NCI-H82 (cell line): ENCODE results near the gene MOB3A.

Experiments
- DNase-seq: peaks from one replicate; lab custom pipeline; 2025; lab: John Stamatoyannopoulos, UW

MOB3A gene

DNA sequence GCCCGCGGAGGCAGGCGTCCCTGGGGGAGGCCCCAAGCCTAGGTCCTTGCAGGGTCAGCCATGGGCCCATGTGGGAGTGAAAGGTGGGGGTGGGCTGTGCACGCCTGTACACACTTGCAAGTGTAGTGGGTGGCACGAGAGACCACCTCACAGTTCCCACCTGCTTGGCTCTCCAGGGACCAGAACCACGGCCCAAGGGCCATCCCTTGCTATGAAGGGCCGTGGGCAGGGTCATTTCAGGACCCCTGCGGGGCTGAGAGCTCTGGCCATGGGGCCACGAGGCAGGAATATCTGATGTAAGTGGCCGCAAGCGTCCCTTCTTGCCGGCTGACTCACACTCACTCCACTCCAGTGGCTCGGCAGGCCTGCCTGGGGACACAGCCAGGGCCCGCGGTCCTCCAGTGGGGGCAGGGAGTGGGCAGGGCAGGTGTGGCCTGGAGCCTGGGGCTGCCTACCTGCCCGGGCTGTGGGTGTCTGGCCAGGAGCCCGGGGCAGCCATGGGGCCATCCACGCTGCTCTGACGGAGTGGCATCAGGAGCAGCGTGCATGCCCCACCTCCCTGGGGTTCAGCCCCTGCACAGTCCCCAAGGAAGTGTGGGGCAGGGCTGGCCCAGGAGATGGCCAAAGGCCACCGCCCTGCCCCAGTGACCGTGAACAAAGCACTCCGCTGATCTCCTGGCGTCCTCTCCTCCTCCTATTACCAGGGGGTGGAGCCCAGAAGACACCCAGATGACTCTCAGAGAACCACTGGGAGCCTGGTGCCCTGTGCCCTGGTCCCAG lies 36.5 kb downstream of the MOB3A start:
- DNase-seq, result no peak

DNA sequence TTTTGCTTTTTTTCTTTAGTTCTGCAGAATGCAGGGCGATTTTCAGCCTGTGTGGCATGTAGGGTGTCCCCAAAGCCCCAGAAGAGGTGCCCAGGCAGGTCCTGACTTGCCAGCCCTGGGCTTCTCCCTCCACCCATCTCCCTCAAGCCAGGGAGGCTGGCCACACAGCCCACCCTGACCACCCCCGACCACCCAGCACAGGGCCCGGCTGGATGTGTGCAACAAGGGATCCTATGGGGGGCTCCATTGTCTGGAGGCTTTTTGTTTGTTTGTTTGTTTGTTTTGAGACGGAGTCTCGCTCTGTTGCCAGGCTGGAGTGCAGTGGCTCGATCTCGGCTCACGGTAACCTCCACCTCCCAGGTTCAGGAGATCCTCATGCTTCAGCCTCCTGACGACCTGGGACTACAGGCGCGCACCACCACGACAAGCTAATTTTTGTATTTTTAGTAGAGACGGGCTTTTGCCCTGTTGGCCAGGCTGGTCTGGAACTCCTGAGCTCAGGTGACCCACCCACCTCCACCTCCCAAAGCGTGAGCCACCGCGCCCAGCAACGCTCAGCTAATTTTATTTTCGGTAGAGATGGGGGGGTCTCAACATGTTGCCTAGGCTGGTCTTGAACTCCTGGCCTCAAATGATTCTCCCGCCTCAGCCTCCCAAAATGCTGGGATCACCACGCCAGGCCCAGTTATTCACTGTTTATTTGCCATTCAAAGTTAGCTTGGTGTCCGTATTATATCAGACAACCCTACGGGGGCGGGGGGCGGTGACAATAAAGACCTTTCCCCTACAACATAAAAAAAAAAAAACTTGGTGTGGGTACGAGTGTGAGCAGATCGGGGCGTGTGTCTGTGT lies 37.3 kb downstream of the MOB3A start:
- no peak for DNase-seq

- no peak for DNase-seq
Measured at GRCh38 chr19:2057484-2058469, 38.3 kb downstream of the MOB3A start.

DNA sequence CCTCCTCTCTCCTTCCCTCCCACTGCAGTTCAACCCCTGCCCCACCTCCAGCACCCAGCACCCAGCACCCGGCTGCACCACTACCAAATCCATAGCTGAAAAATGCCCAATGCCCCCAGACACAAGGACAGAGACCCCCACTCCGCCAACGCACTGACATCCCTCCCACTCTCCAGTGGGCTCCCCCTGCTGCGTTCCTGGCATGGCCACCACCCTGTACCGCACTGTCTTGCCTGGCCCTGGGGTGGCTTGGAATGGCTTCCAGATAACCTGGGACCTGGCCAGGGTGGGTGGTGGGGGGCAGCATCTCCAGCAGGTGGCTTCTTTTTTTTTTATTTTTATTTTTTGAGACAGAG lies 39.3 kb downstream of the MOB3A start:
- DNase-seq, result no peak

DNA sequence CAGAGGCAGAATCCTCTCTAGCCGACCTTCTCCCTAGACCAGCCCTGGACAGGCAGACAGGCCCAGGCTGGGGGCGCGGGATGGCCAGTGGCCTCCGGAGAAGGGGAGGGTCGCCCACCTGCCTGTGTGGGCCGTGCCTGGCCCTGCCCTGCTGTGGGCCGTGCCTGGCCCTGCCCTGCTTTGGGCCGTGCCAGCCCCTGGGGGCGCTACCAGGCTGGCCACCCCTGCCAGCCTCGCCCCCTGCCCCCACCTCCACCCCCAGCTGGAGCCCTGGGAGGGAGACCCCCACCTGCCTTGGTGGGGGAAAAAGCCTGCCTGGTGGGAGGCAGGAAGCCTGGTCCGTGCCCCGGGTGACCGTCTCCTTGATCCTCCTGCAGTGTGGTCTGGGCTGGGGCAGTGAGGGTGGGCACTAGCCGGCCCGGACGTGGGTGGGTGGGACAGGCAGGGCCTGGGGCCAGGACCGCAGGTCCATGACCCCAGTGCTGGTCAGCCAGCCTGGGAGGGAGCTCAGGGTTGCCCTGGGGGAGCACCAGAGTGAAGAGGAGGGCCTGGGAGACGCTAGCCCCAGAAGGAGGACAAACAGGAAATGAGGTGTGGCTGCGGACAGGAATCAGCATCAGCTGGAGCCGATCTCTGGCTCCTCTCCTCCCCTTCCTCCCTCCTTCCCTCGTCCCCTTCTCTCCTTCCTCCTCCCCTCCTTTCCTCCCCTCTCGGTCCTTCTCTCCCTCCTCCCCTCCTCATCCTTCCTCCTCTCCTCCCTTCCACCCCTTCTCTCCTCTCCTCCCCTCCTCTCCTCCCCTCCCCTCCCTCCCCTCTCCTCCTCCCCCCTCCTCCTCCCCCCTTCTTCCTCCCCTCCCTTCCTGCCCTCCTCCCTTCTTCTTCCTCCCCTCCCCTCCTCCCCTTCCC lies 39.9 kb downstream of the MOB3A start:
- no peak for DNase-seq

GRCh38 chr19:2054763-2055162 lies 41.4 kb downstream of the MOB3A start:
- no peak for DNase-seq

DNA sequence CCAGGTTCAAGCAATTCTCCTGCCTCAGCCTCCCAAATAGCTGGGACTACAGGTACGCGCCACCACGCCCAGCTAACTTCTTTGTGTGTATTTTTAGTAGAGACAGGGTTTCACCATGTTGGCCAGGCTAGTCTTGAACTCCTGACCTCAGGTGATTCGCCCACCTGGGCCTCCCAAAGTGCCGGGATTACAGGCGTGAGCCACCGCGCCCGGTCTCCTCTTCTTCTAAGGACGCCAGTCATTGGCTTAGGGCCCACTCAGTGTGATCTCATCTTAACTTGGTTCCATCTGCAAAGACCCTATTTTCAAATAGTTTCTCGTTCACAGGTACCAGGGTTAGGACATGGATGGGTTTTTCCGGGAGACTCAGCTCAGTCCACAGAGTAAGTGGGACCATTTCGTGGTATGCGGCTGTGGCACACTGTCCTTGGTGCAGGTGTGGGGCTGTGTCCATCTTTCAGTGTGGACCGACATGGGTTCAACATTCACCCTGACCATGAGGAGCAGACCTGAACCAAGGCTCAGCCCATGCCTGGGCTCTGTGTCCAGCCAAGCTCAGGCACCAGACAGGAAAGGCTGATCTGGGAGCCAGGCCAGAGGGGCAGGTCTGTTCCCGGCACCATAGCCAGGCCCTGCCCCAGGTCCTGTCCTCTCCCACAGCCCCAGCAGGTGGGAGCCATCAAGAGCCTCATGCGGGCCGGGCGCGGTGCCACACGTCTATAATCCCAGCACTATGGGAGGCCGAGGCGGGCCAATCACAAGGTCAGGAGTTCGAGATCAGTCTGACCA lies 42.3 kb downstream of the MOB3A start:
- no peak for DNase-seq

DNA sequence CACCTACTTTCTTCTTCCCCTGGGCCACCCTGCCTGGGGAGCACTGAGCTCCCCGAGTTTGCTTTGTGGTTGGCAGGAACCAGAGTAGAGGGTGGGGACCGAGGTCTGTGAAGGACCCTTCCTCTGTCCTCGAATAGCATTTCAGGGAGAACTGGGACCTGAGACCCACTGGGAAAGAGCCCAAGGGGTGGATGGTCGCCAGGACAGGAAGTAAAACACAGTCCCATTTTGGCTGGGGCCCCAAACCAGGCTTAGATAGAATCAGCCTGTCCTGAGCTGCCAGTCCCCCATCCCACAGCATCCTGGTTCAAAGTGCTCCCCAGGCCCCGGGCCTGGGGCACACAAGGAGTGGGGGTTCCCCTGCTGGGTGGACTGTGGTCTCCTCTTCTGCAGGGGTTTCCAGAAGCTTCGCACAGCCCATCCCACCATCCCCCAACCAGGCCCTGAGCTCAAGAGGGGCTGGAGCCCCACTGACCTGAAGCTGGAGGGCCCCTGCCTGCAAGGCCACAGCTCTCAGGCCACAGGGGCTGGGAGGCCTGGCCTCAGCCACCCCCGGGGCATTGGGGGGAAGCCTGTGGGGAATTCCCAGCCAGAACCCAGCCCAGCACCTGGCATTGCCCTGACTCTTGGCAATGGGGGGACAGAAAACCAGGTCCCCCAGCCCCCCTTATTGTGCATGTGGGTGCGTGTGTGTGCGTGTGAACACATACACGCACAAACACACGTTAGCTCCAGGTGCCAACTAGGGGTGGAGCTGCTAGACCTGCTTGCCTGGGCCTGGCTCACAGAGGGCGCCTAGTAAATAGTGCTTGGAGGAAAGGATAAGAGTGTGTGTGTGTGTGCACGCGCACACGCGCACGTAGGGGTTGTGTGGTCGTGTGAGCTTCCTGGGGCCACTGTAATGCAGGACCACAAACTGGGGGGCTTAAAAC lies 44.1 kb downstream of the MOB3A start:
- DNase-seq, result no peak

- DNase-seq, result peak; percentile 88
Measured at GRCh38 chr19:2050991-2051772, 44.9 kb downstream of the MOB3A start, which contains the start of gene MKNK2. Gene MKNK2 (minus strand): TSS chr19:2051244. CDS start chr19:2050851, 393 bp downstream.

DNA sequence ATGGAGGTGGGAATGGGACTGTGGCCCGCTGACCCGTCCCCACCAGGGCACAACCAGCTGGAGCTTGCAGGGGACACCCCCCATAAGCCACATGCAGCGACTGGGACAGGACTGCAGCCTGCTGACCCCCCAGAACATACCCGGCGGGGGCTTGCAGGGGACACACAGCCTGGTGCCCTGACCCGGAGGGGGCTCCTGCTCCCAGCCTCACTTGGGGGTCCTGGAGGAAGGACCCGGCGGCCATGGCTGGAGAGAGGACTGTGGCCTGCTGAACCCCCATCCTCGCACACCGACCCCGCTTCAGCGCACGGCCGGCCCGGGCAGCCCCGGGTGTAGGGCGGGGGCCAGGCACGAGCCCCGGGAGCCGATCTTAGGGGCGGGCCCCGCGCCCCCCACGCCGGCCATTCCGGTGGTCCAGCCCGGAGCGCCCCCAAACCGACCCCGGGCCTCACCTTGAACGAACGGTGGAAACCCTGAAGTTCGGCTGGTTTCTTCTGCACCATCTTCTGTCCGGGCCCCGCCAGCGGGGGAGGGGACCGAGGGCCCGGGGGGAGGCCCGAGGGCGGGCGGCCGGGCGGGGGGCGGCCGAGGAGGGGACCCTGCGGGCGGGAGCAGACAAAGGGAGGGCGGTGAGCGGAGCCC lies 45.7 kb downstream of the MOB3A start:
- DNase-seq, result no peak

DNA sequence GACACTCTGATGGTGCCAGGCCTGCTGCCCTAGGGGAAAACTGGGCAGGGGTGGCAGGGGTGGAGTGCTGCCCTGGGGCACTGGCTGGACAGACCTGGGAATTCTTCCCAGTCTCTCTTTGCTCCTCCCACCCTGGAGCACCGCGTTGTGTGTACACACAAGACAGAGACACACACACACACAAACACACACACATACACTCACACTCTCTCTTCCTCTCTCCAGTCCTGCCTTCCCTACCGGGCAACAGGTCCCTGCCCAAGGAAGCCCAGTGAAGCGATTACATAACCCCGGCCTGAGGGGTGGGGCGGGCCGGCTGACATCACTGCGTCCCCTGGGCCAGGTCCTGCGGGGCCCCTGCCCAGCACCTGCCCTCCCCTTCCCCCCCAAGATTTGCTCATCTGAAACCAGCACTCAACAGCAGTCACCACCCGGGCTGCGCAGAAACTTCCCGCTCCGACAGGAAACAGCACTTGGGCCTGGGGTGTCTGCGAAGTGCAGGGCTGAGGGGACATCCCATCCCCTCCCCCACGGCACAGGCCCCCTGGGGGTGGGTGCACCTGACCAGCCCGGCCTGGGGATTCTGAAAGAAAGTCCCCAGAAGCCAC lies 46.3 kb downstream of the MOB3A start:
- peak; percentile 38 for DNase-seq

DNA sequence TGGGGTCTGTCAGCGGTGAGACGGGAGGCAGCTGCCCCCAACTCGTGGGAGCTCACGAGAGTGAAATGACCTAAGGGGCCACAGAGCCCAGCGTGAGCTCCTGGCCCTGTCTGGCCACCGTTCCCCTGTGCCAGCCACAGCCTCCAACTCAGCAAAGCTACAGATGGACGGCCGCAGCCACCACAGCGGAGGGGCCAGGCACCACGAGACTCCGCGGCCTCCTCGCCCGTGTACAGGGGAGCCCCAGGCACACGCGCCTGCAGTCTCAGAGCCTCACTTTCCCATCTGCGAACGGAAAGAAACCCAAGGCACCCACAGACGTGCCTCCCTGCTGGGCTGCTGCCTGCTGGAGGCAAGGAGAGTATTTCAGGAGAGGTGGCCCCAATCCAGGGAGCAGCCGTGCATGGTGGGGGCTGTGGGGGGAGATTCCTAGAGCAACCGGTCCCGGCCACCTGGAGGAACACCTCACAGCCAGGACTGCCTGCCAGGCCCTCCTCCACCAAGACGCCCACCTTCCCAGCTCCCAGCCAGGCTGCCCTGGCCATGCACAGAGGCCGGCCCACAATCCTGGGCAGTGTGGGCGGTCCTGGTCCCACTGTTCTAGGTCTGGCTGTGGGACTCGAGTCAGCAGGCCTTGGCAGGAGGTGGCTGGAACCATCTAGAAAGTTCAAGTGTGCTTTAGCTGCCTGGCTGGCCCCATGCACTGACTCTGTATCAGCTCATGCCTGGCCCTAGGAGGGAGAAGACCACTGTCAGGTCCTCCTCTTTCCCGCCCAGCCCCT lies 47.0 kb downstream of the MOB3A start:
- DNase-seq, result no peak

- DNase-seq, result no peak
Measured at GRCh38 chr19:2048104-2048958, 47.8 kb downstream of the MOB3A start.

DNA sequence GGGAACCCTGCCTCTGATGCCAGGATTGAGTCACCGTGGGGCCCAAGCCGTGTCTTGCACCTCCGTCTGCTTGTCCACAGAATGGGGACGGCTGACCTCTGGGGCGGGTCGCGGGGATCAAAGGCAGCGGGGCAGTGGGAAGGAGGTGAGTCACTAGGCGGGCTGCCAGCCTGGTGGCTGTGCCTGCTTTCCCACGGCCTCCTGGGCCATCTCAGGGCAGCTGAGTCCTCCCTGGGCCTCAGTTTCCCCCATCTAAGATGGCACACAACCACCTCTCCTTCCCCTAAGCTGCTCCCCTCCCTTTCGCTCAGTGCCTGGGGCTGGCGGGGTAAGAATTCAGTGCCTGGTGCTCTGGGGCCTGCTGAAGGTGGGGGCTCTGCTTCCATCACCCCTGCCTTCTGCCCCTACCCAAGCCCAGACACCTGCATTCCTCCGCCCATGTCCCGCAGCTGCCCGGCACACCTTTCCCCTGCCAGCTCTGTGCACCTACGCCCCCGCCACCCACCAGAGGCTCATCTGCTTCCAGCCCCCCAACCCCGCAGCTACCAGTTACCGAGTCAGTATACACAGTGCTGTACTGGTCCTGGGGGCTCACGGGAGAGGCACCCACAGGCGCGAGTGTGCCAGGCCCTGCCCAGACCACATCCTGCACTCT lies 48.5 kb downstream of the MOB3A start:
- no peak for DNase-seq

DNA sequence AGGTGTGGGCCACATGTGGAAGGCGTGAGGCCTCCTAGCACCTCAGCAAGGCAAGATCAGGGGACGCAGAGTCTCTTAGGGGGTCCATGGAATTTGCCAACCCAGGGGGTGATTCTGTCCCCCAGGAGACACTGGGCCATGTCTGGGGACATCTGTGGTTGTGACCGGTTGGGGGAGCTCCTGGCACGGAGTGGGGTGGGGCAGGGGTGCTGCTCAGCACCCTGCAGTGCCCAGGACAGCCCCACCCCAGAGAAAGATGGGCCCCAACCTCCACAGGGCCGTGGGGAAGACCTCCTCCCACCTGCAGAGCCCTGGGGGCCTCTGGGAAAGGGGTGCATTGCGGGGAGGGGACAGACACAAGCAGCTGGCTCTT lies 49.1 kb downstream of the MOB3A start:
- no peak for DNase-seq
